Neural progenitor cell (in vitro differentiated cells): ENCODE results near the gene TUG1. TPM values are rescaled to one million over a fixed set of nuclear protein-coding genes. Genes with fewer than 3 reads are reported as not detected.

ENCODE experiments used
- DNase-seq: peaks from one replicate; pipeline ENCODE4 v3.0.0-alpha.2; 2016; ENCODE audit warnings: low spot score
- H2AFZ ChIP-seq: fragments of 200-600 bp; sonication (generic); replicated peaks from 2 replicates; pipeline ENCODE4 v1.6.1; 2016; ENCODE audit warnings: antibody characterized with exemption
- H3F3A ChIP-seq: fragments of 200-600 bp; sonication (generic); 2 replicates; pipeline ENCODE4 v1.6.1; 2016; ENCODE audit warnings: antibody characterized with exemption, low read depth
- H3K27ac ChIP-seq: fragments of 200-600 bp; sonication (generic); 2 replicates; pipeline ENCODE4 v1.5.1; 2016; ENCODE audit warnings: mild to moderate bottlenecking
- H3K27me3 ChIP-seq: fragments of 200-600 bp; sonication (generic); 2 replicates; pipeline ENCODE4 v1.6.1; 2016; ENCODE audit warnings: mild to moderate bottlenecking, moderate library complexity
- H3K36me3 ChIP-seq: fragments of 200-600 bp; sonication (generic); 2 replicates; pipeline ENCODE4 v1.5.1; 2016
- H3K4me1 ChIP-seq: fragments of 200-600 bp; sonication (generic); 2 replicates; pipeline ENCODE4 v1.6.1; 2016; ENCODE audit warnings: mixed run types
- H3K4me2 ChIP-seq: fragments of 200-600 bp; sonication (generic); 2 replicates; pipeline ENCODE4 v1.6.1; 2016
- H3K4me3 ChIP-seq: fragments of 200-600 bp; sonication (generic); 2 replicates; pipeline ENCODE4 v1.5.1; 2016
- H3K79me2 ChIP-seq: fragments of 200-600 bp; sonication (generic); 2 replicates; pipeline ENCODE4 v1.6.1; 2016; ENCODE audit warnings: low read depth
- H3K9ac ChIP-seq: fragments of 200-600 bp; sonication (generic); 2 replicates; pipeline ENCODE4 v1.6.1; 2016
- H3K9me3 ChIP-seq: fragments of 200-600 bp; sonication (generic); 2 replicates; pipeline ENCODE4 v1.5.1; 2016; ENCODE audit warnings: low read depth
- H4K20me1 ChIP-seq: fragments of 200-600 bp; sonication (generic); 2 replicates; pipeline ENCODE4 v1.6.1; 2016; ENCODE audit warnings: low read depth
- H3K27ac Mint-ChIP-seq: 3 replicates; pipeline ENCODE4 v1.8.0; 2021; ENCODE audit warnings: mixed read lengths
- H3K27me3 Mint-ChIP-seq: 2 replicates; pipeline ENCODE4 v1.8.0; 2022; ENCODE audit warnings: low read depth, mild to moderate bottlenecking, inconsistent platforms, moderate library complexity, mixed read lengths; ENCODE audit not compliant: insufficient read depth
- H3K36me3 Mint-ChIP-seq: 3 replicates; pipeline ENCODE4 v1.8.0; 2021; ENCODE audit warnings: mixed read lengths
- H3K4me1 Mint-ChIP-seq: 3 replicates; pipeline ENCODE4 v1.8.0; 2021; ENCODE audit warnings: mixed read lengths
- H3K4me3 Mint-ChIP-seq: 3 replicates; pipeline ENCODE4 v1.8.0; 2021; ENCODE audit warnings: mild to moderate bottlenecking, moderate library complexity, mixed read lengths
- H3K9me3 Mint-ChIP-seq: 3 replicates; pipeline ENCODE4 v1.8.0; 2020; ENCODE audit warnings: mixed read lengths
- EZH2 ChIP-seq: fragments of 200-600 bp; sonication (generic); IDR thresholded peaks from 2 replicates; pipeline ENCODE4 v1.6.1; 2017; ENCODE audit warnings: antibody characterized with exemption, mild to moderate bottlenecking, moderate library complexity
- EZH2phosphoT487 ChIP-seq: fragments of 200-600 bp; sonication (generic); IDR thresholded peaks from 2 replicates; pipeline ENCODE4 v1.6.1; 2017; ENCODE audit warnings: antibody characterized with exemption
- total RNA-seq: library from RNA; depleted of rRNA; stranded (reverse); fragments of >200 nt; gene quantifications from 2 replicates; pipeline ENCODE4 v1.2.3, GENCODE V29; 2015; ENCODE audit warnings: low replicate concordance
- TF ChIP-seq, protein P1 (sequence below): fragments of 200-600 bp; sonication (generic); IDR thresholded peaks from 2 replicates; pipeline ENCODE4 v1.5.1; 2017; ENCODE audit warnings: antibody characterized with exemption, mild to moderate bottlenecking

TUG1 gene
- total RNA-seq, 1 donor from 2014 or later, result 136 TPM

DNA sequence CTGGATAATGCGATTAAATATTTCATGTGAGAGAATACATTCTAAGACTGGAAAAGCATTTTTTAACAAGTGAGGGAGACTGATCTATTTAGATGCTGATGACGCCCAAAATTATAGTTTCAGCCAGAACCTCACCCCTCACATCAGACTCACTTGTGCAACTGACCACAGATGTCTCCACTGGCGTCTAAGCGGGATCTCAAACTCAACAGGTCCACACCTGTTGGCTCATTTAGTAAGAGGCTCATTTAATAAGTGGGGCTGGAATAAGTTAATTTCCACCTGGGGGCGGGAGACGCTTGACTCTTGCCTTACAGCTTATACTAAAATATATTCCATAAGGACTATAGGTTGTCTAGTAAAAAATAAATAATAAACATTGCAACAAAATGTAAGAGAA is 48.0 kb upstream of the TUG1 start:
- Mint-ChIP-seq H3K27ac (no peak overlapping the region), H3K4me3 (no peak overlapping the region), H3K4me1 (no peaks in the 10 kb centered on the region), H3K9me3 (peaks cover 2% of the 10 kb centered on the region), H3K27me3 (no peaks in the 10 kb centered on the region), H3K36me3 (peaks cover 4% of the 10 kb centered on the region)
- Histone ChIP-seq H3K36me3 (no peaks in the 10 kb centered on the region), H3K4me1 (peaks cover 4% of the 10 kb centered on the region), H4K20me1 (no peaks in the 10 kb centered on the region), H3K27me3 (no peaks in the 10 kb centered on the region), H3K27ac (no peak overlapping the region), H3K9ac (no peak overlapping the region), H3K79me2 (no peaks in the 10 kb centered on the region), H3F3A (peaks cover 9% of the 10 kb centered on the region), H3K9me3 (no peaks in the 10 kb centered on the region), H2AFZ (no peak overlapping the region), H3K4me3 (no peak overlapping the region), H3K4me2 (no peak overlapping the region)
- TF ChIP-seq EZH2phosphoT487 (no peak), EZH2 (no peak)
- TF ChIP-seq, protein P1, sequence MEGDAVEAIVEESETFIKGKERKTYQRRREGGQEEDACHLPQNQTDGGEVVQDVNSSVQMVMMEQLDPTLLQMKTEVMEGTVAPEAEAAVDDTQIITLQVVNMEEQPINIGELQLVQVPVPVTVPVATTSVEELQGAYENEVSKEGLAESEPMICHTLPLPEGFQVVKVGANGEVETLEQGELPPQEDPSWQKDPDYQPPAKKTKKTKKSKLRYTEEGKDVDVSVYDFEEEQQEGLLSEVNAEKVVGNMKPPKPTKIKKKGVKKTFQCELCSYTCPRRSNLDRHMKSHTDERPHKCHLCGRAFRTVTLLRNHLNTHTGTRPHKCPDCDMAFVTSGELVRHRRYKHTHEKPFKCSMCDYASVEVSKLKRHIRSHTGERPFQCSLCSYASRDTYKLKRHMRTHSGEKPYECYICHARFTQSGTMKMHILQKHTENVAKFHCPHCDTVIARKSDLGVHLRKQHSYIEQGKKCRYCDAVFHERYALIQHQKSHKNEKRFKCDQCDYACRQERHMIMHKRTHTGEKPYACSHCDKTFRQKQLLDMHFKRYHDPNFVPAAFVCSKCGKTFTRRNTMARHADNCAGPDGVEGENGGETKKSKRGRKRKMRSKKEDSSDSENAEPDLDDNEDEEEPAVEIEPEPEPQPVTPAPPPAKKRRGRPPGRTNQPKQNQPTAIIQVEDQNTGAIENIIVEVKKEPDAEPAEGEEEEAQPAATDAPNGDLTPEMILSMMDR, result no peak
- DNase-seq, result no peak

DNA sequence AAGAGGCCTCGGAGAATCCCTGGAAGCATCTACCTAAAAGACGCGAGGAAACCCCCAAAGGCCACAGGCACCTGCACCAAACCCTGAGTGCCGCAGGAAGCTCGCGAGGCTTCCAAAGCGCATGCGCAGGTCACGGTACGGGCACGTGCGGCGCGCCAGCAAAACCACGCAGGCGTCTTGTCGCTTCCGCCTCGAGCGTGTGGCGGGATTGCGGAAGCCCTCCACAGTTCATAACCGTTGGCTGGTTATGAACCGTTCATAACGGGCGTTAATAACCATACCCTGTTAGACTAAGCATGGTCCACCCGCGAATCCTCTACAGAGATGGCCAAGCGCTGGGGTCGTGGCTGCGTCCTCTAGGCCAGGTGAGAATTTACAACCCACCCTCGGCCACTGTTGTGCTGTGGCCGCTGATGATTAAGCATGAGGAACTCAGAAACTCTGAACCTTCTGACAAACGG is 46.9 kb upstream of the TUG1 start:
- no peak overlapping the region for H3K4me2 ChIP-seq
- H3K36me3 Mint-ChIP-seq, result peaks cover 10% of the 10 kb centered on the region
- no peaks in the 10 kb centered on the region for H3K36me3 ChIP-seq
- no peaks in the 10 kb centered on the region for H3K27me3 Mint-ChIP-seq
- TF ChIP-seq, protein P1, result no peak
- no peak for TF ChIP-seq EZH2phosphoT487
- no peak for TF ChIP-seq EZH2
- H3F3A ChIP-seq, result peaks cover 9% of the 10 kb centered on the region
- H3K9me3 ChIP-seq, result no peaks in the 10 kb centered on the region
- no peaks in the 10 kb centered on the region for H4K20me1 ChIP-seq
- H3K4me1 Mint-ChIP-seq, result no peaks in the 10 kb centered on the region
- H3K27ac ChIP-seq, result no peak overlapping the region
- peak; percentile 25 for DNase-seq
- no peak overlapping the region for H3K9ac ChIP-seq
- H3K9me3 Mint-ChIP-seq, result no peaks in the 10 kb centered on the region
- no peak overlapping the region for H3K4me3 Mint-ChIP-seq
- no peaks in the 10 kb centered on the region for H3K79me2 ChIP-seq
- H3K27ac Mint-ChIP-seq, result no peak overlapping the region
- H2AFZ ChIP-seq, result no peak overlapping the region
- H3K27me3 ChIP-seq, result no peaks in the 10 kb centered on the region
- H3K4me3 ChIP-seq, result no peak overlapping the region
- peaks cover 4% of the 10 kb centered on the region for H3K4me1 ChIP-seq

GRCh38 chr22:30923168-30923900 is 45.7 kb upstream of the TUG1 start:
- peaks cover 9% of the 10 kb centered on the region for H3F3A ChIP-seq
- Mint-ChIP-seq H3K4me3 (no peak overlapping the region), H3K27me3 (peaks cover 2% of the 10 kb centered on the region), H3K36me3 (peaks cover 19% of the 10 kb centered on the region), H3K27ac (no peak overlapping the region), H3K4me1 (no peaks in the 10 kb centered on the region), H3K9me3 (no peaks in the 10 kb centered on the region)
- no peak for TF ChIP-seq EZH2phosphoT487
- TF ChIP-seq EZH2, result no peak
- TF ChIP-seq, protein P1, result no peak
- no peak overlapping the region for H3K4me3 ChIP-seq
- DNase-seq, result no peak
- no peak overlapping the region for H2AFZ ChIP-seq
- peaks cover 4% of the 10 kb centered on the region for H3K4me1 ChIP-seq
- no peaks in the 10 kb centered on the region for H3K36me3 ChIP-seq
- no peaks in the 10 kb centered on the region for H3K79me2 ChIP-seq
- H3K27me3 ChIP-seq, result no peaks in the 10 kb centered on the region
- H4K20me1 ChIP-seq, result no peaks in the 10 kb centered on the region
- no peaks in the 10 kb centered on the region for H3K9me3 ChIP-seq
- H3K27ac ChIP-seq, result no peak overlapping the region
- no peak overlapping the region for H3K9ac ChIP-seq
- no peak overlapping the region for H3K4me2 ChIP-seq
